8988T (cell line): ENCODE results near the gene TMEM179.
"Not testable (repeated sequence)": the region's sequence is repeated elsewhere in the genome, so short reads cannot be mapped to it uniquely, and the experiment has no call there.

Experiments used
- DNase-seq: peaks from one replicate; pipeline ENCODE4 v3.0.0; 2011

The TMEM179 gene

DNA sequence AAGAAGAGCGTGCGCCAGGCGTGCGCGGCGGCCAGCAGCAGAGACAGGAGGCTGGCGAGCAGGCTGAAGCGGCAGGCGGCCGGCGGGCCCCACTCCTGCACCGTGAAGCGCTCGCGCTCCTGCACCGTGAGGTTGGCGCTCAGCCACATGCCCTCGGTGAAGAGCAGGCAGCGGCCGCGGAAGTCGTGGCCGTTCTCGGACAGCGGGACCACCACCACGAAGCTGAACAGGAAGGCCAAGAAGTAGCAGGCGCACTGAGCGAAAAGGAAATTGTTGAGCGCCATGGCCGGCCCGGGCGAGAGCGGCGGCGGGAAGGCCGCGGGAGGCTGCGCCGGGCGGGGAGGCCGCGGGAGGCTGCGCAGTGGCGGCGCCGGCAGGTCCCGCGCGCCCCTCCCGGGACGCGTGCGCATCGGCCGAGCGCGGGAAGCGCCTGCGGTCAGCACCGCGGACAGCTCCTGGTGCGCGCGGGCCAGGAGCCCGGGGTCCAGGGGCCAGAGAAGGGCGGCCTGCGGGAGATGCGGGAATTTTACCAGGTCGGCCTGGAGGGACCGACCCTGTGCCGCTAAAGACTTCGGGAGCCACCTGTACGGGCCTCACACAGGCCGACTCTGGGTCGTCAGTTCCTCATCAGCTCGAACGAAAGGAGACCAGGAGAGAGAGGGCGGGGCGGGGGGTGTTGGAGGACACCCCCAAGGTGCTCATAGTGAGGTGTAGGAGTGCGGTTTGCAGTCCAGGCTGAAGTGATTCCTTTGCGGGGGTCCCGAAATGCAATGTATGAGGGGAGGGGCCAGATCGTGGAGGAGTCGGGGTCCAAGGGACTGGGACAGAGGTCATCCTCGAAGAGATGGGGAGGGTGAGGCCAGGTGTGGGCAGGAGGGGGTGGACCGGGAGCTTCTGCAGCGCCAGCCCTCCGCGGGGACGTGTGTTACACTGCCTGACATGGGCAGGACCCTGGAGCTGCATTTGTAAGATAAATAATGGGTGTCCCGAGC is at the start of gene TMEM179:
Gene TMEM179 (minus strand): TSS at position 315 of the 992 bp plus-strand sequence. CDS start 31 bp downstream, at position 284.
- DNase-seq, result no peak

DNA sequence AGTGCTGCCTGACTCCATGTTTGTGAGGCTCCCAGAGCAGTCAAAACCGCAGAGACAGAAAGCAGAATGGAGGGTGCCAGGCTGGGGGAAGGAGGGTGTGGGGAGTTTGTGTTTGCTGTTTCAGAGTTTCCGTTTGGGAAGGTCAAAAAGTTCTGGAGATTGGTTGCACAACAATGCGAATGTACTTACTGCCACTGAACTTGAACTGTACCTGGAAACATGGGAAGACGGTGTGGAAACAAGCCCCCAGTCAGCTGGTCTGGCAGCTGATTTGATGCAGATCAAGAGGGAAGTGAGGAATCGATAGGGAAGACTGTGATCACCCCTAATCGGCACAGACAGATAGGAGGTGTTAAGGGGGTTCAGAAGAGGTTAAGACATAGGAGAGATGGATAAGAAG is 49.5 kb upstream of the TMEM179 start:
- no peak for DNase-seq

DNA sequence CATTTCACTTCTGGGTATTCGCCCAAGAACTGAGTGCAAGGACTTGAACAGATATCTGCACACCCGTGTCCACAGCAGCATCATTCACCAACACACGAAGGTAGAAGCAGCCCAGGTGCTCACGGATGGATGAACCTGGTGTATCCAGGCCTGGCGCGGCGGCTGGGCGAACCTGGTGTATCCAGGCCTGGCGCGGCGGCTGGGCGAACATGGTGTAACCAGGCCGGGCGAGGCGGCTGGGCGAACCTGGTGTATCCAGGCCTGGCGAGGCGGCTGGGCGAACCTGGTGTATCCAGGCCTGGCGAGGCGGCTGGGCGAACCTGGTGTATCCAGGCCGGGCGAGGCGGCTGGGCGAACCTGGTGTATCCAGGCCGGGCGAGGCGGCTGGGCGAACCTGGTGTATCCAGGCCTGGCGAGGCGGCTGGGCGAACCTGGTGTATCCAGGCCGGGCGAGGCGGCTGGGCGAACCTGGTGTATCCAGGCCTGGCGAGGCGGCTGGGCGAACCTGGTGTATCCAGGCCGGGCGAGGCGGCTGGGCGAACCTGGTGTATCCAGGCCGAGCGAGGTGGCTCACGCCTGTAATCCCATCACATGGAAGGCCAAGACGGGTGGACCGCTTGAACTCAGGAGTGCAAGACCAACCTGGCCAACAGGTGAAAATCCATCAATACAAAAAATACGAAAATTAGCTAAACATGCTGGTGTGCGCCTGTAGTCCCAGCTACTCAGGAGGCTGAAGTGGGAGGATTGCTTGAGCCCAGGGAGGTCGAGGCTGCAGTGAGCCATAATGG is 48.8 kb upstream of the TMEM179 start:
- not testable (repeated sequence) for DNase-seq

DNA sequence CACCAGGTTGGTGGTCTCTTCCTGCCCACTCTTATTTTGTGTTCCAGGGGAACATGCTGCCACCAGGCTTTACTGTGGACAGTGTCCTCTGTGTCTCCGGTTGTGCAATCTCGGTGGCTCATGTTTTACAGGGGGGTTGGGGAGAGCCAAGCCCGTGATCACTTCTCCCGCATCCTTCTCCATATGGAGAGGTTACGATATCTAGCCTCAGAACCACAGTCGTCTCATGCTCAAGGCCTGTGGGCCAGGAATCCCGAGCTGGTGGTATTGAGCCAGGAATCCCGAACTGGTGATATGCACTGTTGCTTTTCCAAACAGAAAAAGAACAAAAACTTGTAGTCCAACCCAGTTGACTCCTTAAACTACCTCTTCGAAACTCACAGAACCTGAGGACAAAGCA is 47.8 kb upstream of the TMEM179 start:
- DNase-seq, result no peak

DNA sequence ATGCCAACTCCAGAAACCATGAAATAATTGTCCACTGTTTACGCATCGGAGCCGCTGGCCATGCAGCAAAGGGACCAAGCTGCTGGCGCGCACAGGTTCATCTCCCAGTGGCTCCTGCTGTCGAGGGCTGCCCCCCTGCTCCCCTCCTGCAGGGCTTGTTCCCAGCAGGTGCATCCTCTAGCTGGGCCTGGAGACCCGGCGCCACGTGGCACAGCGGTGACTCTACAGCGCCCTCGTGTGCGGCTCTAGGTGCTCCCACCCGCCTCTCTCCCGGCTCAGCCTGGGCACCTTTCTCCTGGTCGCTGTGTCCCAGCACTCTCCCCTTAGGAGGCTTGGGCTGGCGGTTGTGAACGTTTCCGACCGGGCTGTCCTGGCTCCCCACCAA is 47.3 kb upstream of the TMEM179 start:
- no peak for DNase-seq

DNA sequence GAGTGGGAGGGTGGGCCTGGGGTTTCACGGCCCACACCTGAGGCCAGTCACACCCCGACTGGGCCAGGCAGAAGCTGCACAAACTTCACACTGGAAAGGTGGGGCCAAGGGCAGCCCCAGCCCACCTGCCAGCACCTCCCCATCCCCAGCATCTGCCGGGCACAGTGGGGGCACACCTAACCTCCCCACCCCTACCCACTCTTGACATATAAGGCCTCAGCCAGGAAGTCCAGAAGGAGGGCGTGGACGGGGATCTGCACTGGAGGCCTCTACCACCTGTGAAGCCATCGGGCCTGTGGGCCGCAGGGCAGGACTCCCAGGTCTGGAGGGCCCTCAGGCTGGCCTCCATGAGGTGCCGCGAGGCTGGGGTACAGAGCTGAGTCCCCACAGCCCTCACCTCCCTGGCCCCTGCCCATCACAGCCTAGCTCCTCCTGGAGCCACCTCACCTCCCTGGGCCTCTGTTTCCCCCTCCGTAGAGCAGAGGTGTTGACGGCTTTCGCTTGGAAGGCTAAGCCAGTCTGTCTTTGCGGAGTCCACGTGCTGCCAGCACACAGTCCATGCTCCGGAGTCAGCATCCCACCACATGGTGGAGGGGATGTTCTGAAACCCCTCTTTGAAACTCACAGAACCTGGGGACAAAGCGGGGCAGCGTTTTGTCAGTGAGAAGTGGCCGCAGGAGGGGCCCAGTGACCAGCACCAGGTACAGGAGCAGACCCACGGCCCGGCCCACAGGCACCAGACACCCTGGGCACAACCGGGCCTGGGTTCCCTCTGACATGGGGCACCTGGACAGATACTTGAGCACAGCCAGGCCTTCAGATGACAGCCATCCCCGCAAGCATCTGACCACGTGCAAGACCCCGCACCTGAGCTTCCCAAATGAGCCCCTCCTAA is 46.7 kb upstream of the TMEM179 start:
- peak; percentile 33 for DNase-seq

DNA sequence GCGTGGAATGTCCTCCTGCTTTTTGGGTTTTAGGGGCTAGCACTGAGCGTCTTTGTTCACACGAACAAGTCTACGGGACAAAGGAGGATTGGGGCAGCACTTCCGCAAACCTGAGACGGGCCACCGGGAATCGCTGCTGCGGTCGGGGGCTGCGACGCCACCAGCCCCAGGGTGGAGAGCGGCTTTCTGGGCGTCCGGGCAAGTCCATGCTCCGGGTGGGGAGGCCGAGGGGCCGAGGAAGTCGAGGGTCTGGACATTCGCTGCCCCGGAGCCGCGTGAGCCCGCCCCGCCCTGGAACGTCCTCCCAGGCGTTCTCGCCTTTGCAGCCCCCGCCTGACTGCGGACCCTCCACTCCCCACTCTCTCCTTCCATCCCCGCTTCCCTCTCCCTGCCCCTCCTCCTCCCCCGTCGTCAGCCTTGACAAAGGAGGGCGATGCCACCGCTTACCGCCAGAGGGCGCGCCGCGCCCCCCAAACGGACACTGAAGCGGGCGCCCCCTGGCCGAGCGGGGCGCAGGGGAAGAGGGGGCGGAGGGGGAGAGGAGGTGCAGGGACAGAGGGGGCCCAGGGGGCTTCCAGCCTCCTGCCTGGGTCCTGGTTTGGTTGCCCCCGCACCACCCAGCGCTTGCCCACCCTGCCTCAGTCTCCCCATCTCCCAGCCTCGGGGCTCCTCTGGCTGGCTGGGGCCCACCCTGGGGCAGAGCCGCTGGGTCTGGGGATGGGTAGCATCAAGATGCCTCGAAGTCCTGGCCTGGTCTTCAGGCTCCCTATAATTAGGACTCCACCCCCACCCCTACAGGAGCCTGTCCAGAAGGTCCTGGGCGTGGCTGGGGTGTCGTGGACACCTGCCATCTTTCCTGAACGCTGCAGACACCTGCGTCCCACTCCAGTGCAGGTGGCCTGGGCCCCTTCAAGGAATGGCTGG is 45.7 kb upstream of the TMEM179 start:
- peak; percentile 97 for DNase-seq

DNA sequence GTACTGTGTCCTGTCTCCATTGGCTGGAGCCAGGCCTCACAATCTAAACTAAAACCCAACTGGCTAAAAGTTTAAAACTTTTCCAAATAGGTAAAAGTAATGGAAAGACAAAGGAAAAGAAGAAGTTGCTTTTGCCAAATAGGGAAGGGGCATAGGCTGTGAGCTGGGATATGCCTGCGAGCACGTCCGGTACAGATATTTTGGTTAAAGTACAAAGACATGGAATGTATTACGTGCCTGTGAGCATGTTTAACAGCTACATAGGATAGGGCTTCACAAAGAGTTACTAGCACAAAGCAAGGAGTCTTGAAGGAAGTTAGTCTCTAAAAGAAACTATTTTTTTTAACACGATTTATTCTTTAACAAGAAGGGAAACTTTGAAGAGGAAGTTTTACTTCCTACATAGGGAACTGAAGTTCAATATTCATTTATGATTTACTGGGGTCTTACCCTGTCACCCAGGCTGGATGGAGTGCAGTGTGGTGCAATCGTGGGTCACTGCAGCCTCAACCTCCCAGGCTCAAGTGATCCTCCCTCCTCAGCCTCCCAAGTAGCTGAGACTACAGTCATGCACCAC is 43.0 kb upstream of the TMEM179 start:
- no peak for DNase-seq

DNA sequence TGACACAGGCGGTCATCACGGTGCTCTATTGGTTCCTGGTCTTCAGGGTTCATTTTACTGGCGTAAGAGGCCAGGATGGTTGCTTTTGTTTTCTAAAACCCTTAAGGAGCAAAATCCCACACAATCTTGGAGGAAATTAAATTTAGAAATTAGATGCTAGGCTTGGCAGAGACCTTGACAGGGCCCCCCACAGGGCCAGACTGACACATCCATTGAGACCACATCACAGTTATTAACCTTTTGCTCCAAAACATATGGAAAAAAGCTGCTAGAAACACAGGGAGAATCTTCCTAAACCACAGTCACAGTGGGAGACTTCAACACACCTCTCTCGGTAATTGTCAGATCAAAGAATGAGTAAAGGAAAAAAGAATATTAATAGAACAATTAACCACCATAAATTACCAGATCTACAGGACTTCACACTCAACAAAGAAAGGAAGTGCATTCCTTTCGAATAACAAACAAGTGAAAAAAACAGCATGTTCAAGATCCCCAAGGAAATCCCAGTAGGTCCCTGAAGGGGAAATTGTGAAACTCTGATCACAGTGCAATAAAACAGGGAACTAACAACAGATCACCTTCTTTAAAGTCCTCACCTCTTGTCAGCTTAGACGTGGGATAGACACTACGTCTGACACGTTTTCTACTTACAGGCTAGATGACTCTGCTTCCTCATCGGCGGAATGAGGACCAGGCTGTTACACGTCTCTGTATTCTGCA is 40.2 kb upstream of the TMEM179 start:
- no peak for DNase-seq

DNA sequence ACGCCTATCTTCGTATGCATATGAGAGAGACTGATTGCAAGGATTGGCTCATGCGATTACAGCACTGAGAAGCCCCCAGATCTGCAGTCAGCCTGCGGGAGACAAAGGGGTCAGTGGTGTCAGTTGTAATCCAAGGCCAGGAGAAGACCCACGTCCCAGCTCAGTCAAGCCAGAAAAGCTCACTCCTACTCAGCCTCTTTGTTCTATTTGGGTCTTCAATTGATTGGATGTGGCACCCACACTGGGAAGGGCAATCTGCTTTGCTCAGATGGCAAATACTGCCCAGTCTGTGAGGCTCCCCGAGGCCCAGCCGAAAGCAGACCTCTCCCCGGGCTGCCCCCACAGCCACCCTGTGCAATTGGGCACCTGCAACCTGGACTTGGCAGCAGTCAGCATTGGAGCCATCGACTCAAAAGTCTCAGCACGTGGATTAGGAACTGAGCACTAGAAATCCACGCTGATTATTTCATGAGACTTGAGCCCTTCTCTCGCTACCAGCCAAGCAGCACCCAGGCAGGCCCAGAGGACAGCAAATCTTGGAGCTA is 39.6 kb upstream of the TMEM179 start:
- DNase-seq, result no peak

DNA sequence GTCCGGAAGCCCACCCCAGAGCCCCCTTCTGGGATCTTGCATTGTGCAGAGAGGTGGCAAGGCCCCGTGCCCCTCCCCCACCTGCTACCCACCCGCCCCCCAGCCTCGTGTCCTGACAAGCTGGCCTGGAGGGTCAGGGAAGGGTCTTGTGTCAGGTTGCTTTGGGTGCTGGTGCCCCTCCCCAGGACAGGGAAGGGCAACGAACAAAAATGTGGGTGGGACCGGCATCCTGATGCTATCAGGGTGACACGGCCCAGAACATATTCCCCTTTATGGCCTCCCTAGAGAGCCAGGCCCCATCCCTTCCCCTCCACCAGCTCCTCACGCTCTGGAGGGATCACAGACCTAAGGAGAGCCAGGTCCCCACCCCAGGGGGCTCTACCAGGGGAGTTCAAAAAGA is 38.7 kb upstream of the TMEM179 start:
- DNase-seq, result no peak

DNA sequence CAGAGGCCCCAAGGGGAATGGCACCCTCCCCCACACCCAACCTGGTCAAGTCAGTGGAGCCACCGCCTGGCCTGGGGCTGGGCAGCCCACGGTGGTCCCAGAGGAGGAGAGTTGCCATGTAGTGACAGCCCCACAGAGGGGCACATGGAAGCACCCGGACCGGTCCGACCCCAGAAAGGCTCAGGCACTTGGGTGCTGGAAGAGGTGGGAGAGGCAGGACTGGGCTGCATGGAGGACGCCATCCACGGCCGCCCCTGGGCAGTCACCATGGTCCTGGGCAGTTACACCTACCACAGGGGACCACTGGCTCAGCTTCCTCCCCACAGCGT is 37.9 kb upstream of the TMEM179 start:
- DNase-seq, result no peak

DNA sequence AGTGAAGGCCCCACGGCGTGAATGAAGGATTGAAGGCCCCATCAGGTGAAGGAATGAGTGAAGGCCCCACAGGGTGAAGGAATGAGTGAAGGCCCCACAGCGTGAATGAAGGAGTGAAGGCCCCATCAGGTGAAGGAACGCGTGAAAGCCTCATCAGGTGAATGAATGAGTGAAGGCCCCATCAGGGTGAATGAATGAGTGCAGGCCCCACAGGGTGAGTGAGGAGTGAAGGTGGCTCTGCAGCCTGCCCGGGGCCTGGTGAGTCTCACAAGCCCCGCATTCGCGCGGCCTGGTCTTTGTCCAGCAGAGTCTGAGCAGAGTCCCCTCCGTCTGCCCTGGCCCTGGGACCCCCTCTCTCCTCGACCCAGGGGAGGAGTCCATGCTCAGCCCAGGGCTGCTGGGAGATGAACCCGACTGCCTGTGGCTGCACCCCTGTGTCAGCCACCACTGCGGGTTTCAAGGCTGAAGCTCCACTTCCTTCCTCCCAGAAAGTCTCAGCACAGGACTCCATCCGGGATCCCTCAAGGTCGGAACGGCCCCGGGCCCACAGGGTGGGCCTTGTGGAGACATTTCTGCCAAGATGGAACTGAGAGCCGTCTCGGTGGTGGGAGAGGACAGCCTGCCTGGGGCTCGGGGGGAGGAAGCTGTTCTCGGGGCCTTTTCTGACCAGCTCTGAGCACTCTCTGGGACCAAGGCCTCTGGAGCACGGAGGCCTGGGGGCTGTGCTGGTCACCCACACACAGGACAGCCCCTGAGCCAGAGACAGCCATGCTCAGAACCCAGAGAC is 37.4 kb upstream of the TMEM179 start:
- DNase-seq, result no peak

DNA sequence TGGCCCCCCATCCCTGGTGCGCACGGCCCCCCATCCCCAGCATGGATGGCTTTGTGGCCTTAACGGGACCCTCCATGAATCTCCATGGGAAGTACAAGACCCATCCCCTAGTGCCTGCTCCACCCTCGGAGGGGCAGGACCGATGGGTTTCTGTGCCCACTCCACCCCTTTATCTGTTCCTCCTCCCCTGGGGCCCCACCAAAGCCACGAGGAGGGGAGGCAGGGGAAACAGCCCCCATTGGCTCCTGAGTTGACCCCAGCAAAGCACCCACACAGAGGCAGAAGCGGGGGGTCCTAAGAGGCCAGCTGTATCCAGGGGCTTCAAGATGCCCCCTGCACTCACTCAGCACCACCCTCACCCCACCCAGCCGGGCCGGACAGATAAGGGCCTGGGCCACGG is 36.1 kb upstream of the TMEM179 start:
- DNase-seq, result no peak

DNA sequence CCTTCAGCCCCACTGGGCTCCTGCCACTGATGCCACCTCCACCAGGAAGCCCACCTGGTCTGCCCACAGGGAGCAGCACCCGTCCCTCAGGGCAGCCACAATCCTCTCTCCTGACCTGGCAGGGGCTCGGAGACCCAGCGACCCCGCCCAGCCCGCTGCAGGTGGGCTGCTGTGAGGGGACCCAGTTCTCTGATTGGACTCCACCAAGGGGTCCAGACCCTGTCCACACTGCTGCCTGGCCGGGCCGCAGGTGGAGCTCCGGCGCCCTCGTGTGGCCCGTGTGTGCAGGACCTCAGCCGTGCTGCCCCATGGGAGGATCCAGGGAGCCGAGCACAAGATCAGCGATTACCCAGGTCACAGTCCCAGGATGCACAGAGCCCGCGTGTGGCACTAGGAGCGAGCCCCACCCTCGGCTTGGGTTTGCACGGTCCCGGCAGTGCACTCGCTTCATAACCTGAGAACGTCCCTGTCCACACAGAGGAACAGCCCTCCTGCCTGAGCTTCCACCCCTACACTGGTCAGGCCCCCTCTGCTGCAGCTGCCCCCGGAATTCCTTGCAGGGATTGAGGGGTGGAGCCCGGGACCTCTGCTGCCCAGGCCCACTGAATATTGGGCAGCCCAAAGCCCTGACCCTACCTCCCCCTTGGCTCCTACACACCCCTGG is 35.4 kb upstream of the TMEM179 start:
- peak; percentile 92 for DNase-seq

DNA sequence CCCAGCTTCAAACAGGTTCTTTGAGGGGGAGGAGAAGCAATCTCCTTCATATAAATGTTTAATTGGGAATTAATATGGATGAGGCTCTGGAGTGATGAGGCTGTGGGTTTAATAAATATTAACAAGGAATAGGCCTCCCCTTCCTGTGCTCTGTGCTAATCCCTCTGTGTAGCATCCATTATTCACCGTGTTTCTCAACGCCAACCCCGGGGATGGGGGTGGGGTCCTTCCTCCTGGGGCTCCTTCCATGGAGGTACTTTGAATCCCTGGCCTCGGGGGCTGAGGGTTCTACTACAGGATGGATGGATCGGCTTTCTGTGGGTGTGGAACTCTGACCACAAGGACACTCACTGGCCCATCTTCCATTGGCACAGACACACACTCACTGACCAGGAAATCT is 34.9 kb upstream of the TMEM179 start:
- DNase-seq, result no peak

DNA sequence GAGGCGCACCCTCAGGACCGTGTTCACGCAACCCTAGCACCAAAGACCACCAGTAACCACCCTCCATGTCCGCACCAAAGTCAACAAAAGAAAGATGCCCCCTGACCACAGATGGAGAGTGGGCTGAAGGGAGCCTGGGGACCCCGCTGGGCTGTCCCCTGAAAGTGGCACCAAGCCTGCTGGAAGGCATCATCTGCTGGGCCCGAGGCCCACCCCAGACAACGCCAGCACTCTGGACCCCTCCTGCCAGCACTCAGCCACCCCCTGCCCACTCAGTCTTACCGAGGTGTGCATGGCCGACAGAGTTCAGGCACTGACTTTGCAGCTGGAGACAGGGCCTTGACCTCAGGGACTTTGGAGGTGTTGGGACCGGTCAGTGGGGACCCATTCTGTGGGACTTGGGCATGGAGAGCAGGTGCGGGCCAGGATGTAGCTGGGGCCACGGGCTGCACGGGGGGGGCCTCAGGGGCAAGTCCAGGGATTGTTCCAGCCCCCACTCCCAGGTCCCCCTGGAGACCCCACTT is 34.4 kb upstream of the TMEM179 start:
- DNase-seq, result no peak

DNA sequence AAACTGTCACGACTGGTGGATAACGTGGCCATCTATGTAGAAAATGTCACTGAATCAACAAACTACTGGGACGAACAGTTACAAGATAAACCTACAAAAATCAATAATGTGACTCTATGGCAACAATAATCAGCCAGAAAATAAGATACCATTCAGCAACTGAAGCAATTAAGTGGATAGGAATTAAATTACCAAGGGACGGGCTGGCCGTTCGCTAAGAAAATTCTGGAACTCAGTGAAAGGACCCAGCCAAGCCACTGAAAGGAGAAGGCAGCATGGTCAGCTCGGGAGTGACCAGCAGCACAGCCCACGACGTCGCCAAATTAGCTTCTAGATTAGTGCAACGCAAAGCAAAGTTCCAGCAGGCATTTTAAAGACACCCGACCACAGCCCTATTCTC is 33.6 kb upstream of the TMEM179 start:
- DNase-seq, result no peak

DNA sequence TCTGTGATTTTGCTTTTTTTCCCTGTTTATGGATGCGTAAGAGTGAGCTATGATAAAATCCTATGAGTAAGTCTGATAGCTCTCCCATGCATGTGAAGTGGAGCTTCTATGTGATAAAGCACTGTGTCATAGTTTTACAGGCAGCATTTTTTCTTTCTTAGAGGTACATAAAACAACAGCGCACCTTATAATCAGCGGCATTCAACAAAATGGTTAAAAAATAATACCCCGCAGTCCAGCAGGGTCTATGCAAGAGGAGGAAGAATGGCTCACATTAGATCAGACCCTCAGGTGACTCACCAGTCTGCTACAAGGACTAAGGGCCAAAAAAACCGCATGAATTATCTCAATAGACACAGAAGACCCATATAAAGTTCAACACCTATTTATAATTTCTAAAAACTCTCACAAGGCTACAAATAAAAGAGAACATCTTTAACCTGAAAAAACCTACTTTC is 33.0 kb upstream of the TMEM179 start:
- DNase-seq, result no peak
